IMR-90 (cell line): ENCODE data around the gene BGN. TPM values are rescaled to one million over a fixed set of nuclear protein-coding genes. Genes with fewer than 3 reads are reported as not detected.

ENCODE experiments used
- ATAC-seq: fragments of 200-7000 bp; cut with Tn5 transposase; 2 replicates; pipeline ENCODE4 v1.9.1; 2020; ENCODE audit warnings: low read depth, mild to moderate bottlenecking, moderate library complexity
- BruUV-seq: library from RNA; stranded (reverse); fragments of 400-500 nt; replicated peaks from 2 replicates; lab custom pipeline; 2021; lab: Mats Ljungman, UMichigan
- CTCF ChIA-PET: fragments of 300-600 bp; formaldehyde crosslinking; extraction: SDS; loops from one replicate; lab custom pipeline; 2021; ENCODE audit warnings: antibody characterized with exemption; lab: Yijun Ruan, JAX
- POLR2A ChIA-PET: fragments of 300-600 bp; sonication (Branson Sonifier 250); formaldehyde crosslinking; loops from one replicate; lab custom pipeline; 2022; ENCODE audit warnings: antibody characterized with exemption; ENCODE audit not compliant: unreplicated experiment; lab: Charles Lee
- DNase-seq: peaks from one replicate; pipeline ENCODE4 v3.0.0; 2013
- H2AFZ ChIP-seq: replicated peaks from 2 replicates; pipeline ENCODE3; 2013; ENCODE audit warnings: low read length, mild to moderate bottlenecking; ENCODE audit not compliant: poor library complexity
- H2AK5ac ChIP-seq: 2 replicates; pipeline ENCODE4 v1.6.1; 2013; ENCODE audit warnings: low read depth, low read length, inconsistent platforms
- H2AK9ac ChIP-seq: replicated peaks from 2 replicates; pipeline ENCODE3; 2013; ENCODE audit warnings: mild to moderate bottlenecking, low read depth, low read length, moderate library complexity; ENCODE audit not compliant: poor library complexity
- H2BK120ac ChIP-seq: 2 replicates; pipeline ENCODE4 v1.6.1; 2013; ENCODE audit warnings: low read depth, low read length, inconsistent platforms
- H2BK15ac ChIP-seq: 3 replicates; pipeline ENCODE4 v1.6.1; 2013; ENCODE audit warnings: low read depth, low read length, inconsistent platforms
- H2BK20ac ChIP-seq: 2 replicates; pipeline ENCODE4 v1.6.1; 2013; ENCODE audit warnings: low read depth, mild to moderate bottlenecking, inconsistent platforms, low read length, moderate library complexity
- H2BK5ac ChIP-seq: 2 replicates; pipeline ENCODE4 v1.6.1; 2013; ENCODE audit warnings: mild to moderate bottlenecking, low read depth, low read length, inconsistent platforms; ENCODE audit not compliant: poor library complexity, severe bottlenecking
- H3K14ac ChIP-seq: replicated peaks from 2 replicates; pipeline ENCODE4 v1.6.1; 2013; ENCODE audit warnings: low read depth, low read length, inconsistent platforms
- H3K18ac ChIP-seq: 2 replicates; pipeline ENCODE4 v1.6.1; 2013; ENCODE audit warnings: low read depth, low read length, control low read depth
- H3K23ac ChIP-seq: 2 replicates; pipeline ENCODE4 v1.6.1; 2013; ENCODE audit warnings: low read depth, low read length, inconsistent platforms
- H3K27ac ChIP-seq: 2 replicates; pipeline ENCODE4 v1.5.1; 2013; ENCODE audit warnings: mild to moderate bottlenecking, control low read depth, low read length; ENCODE audit not compliant: insufficient read depth
- H3K27me3 ChIP-seq: 2 replicates; pipeline ENCODE4 v1.6.1; 2013; ENCODE audit warnings: low read length; ENCODE audit not compliant: control insufficient read depth, insufficient read depth
- H3K36me3 ChIP-seq: 2 replicates; pipeline ENCODE4 v1.6.1; 2013; ENCODE audit warnings: low read length, mixed read lengths; ENCODE audit not compliant: control insufficient read depth, insufficient read depth
- H3K4ac ChIP-seq: 2 replicates; pipeline ENCODE4 v1.6.1; 2013; ENCODE audit warnings: low read depth, low read length, inconsistent platforms
- H3K4me1 ChIP-seq: 2 replicates; pipeline ENCODE4 v1.6.1; 2013; ENCODE audit warnings: low read length, mixed read lengths; ENCODE audit not compliant: control insufficient read depth, insufficient read depth
- H3K4me2 ChIP-seq: 2 replicates; pipeline ENCODE4 v1.6.1; 2013; ENCODE audit warnings: low read depth, mild to moderate bottlenecking, control low read depth, low read length, moderate library complexity
- H3K4me3 ChIP-seq: 2 replicates; pipeline ENCODE4 v1.5.1; 2013; ENCODE audit warnings: low read depth, mild to moderate bottlenecking, control low read depth, low read length, moderate library complexity; ENCODE audit not compliant: insufficient read depth
- H3K56ac ChIP-seq: 2 replicates; pipeline ENCODE4 v1.6.1; 2013; ENCODE audit warnings: low read length, inconsistent platforms; ENCODE audit not compliant: insufficient read depth; ENCODE audit errors: extremely low read depth
- H3K79me1 ChIP-seq, 2 experiments: 2 replicates each; pipeline ENCODE4 v1.6.1; 2013; ENCODE audit warnings: low read length in 2 of 2, inconsistent platforms in 1 of 2, low read depth in 1 of 2
- H3K9ac ChIP-seq: 2 replicates; pipeline ENCODE4 v1.6.1; 2013; ENCODE audit warnings: low read depth, low read length, control low read depth
- H3K9me1 ChIP-seq: 2 replicates; pipeline ENCODE4 v1.6.1; 2013; ENCODE audit warnings: low read length, inconsistent platforms; ENCODE audit not compliant: insufficient read depth
- H3K9me3 ChIP-seq: 2 replicates; pipeline ENCODE4 v1.6.1; 2013; ENCODE audit warnings: low read length; ENCODE audit not compliant: control insufficient read depth, insufficient read depth
- H4K20me1 ChIP-seq: 2 replicates; pipeline ENCODE4 v1.6.1; 2013; ENCODE audit warnings: low read length, inconsistent platforms; ENCODE audit not compliant: insufficient read depth
- H4K5ac ChIP-seq: 2 replicates; pipeline ENCODE4 v1.6.1; 2013; ENCODE audit warnings: mild to moderate bottlenecking, low read depth, low read length, control low read depth
- H4K8ac ChIP-seq, 2 experiments: 2 replicates each; pipeline ENCODE4 v1.6.1; 2013; ENCODE audit warnings: low read depth in 2 of 2, low read length in 2 of 2, control low read depth in 1 of 2, inconsistent platforms in 1 of 2
- H4K91ac ChIP-seq: 2 replicates; pipeline ENCODE4 v1.6.1; 2013; ENCODE audit warnings: low read depth, low read length, inconsistent platforms; ENCODE audit not compliant: insufficient read depth
- BHLHE40 ChIP-seq: fragments of 150-350 bp; IDR thresholded peaks from 2 replicates; pipeline ENCODE4 v1.6.1; 2016; ENCODE audit warnings: mild to moderate bottlenecking, low read depth, low read length
- CEBPB ChIP-seq: IDR thresholded peaks from 2 replicates; pipeline ENCODE4 v1.6.1; 2012; ENCODE audit warnings: low read depth, low read length, improper control_type of control experiment
- CHD1 ChIP-seq: IDR thresholded peaks from 2 replicates; pipeline ENCODE4 v1.6.1; 2012; ENCODE audit warnings: low read depth, low read length, improper control_type of control experiment
- CTCF ChIP-seq: conservative IDR thresholded peaks from 2 replicates; pipeline ENCODE4 v1.5.1; 2012; ENCODE audit warnings: mild to moderate bottlenecking, low read depth, low read length, improper control_type of control experiment
- ELK1 ChIP-seq: fragments of 150-350 bp; IDR thresholded peaks from 2 replicates; pipeline ENCODE4 v1.6.1; 2016; ENCODE audit warnings: low read depth, mild to moderate bottlenecking, low read length, moderate library complexity, borderline replicate concordance
- FOS ChIP-seq: fragments of 150-350 bp; IDR thresholded peaks from 2 replicates; pipeline ENCODE4 v1.6.1; 2016; ENCODE audit warnings: low read depth, low read length
- MAFK ChIP-seq: IDR thresholded peaks from 2 replicates; pipeline ENCODE4 v1.6.1; 2012; ENCODE audit warnings: low read depth, low read length, improper control_type of control experiment
- MAZ ChIP-seq: IDR thresholded peaks from 2 replicates; pipeline ENCODE4 v1.6.1; 2012; ENCODE audit warnings: low read depth, mild to moderate bottlenecking, low read length, improper control_type of control experiment, moderate library complexity, borderline replicate concordance
- MXI1 ChIP-seq: IDR thresholded peaks from 2 replicates; pipeline ENCODE4 v1.6.1; 2012; ENCODE audit warnings: low read depth, mild to moderate bottlenecking, low read length, moderate library complexity, borderline replicate concordance
- NFE2L2 ChIP-seq: fragments of 150-350 bp; IDR thresholded peaks from 2 replicates; pipeline ENCODE4 v1.6.1; 2016; ENCODE audit warnings: low read depth, mild to moderate bottlenecking, low read length
- POLR2A ChIP-seq: IDR thresholded peaks from 2 replicates; pipeline ENCODE4 v1.6.1; 2012; ENCODE audit warnings: mild to moderate bottlenecking, low read depth, low read length
- RAD21 ChIP-seq: IDR thresholded peaks from 2 replicates; pipeline ENCODE4 v1.6.1; 2012; ENCODE audit warnings: low read length, improper control_type of control experiment
- RCOR1 ChIP-seq: IDR thresholded peaks from 2 replicates; pipeline ENCODE4 v1.6.1; 2012; ENCODE audit warnings: mild to moderate bottlenecking, low read length, improper control_type of control experiment; ENCODE audit not compliant: insufficient replicate concordance
- RFX5 ChIP-seq: IDR thresholded peaks from 2 replicates; pipeline ENCODE4 v1.8.0; 2012; ENCODE audit warnings: low read depth, mild to moderate bottlenecking, low read length, moderate library complexity
- SMC3 ChIP-seq: fragments of 150-350 bp; IDR thresholded peaks from 2 replicates; pipeline ENCODE4 v1.6.1; 2016; ENCODE audit warnings: low read depth, mild to moderate bottlenecking, antibody characterized with exemption, low read length, moderate library complexity
- USF2 ChIP-seq: fragments of 150-350 bp; IDR thresholded peaks from 2 replicates; pipeline ENCODE4 v1.6.1; 2017; ENCODE audit warnings: mild to moderate bottlenecking, antibody characterized with exemption, low read length, low read depth
- WGBS, 2 experiments: methylation state at CpG; one replicate each; pipeline versions ENCODE4 v1.1.5 to v1.1.7; 2013; ENCODE audit warnings: missing lambda C conversion rate in 2 of 2; ENCODE audit not compliant: insufficient read length in 1 of 2; ENCODE audit errors: extremely low coverage in 2 of 2; 5-methylcytosine and 5-hydroxymethylcytosine counted together
- dilution Hi-C: fragments of 300-500 bp; cut with HindIII; formaldehyde crosslinking; loops from one replicate; pipeline ENCODE4 v1.14.3; 2018; ENCODE audit warnings: low sequenced_read_pairs; ENCODE audit not compliant: unreplicated experiment
- in situ Hi-C: fragments of 300-500 bp; cut with MboI; formaldehyde crosslinking; loops from 3 replicates; pipeline ENCODE4 v1.14.3; 2019; ENCODE audit warnings: low sequenced_read_pairs, inconsistent platforms, mixed read lengths
- intact Hi-C: fragments of 100-400 bp; cut with micrococcal nuclease; formaldehyde crosslinking; loops from 2 replicates; pipeline ENCODE4 v1.10.0; 2022
- polyA plus RNA-seq, 3 experiments: library from polyadenylated mRNA; depleted of rRNA; stranded (reverse); fragments of >200 nt; gene quantifications; 2 replicates each; pipeline ENCODE4 v1.2.3, GENCODE V29; 2012; ENCODE audit warnings: low replicate concordance in 1 of 3
- total RNA-seq: library from RNA; depleted of rRNA; stranded (reverse); fragments of >200 nt; gene quantifications from 2 replicates; pipeline ENCODE4 v1.2.3, GENCODE V29; 2012

BGN gene
- total and polyA plus RNA-seq, 2 of the 4 experiments (the other 2 are of a cell fraction): 11.3 to 298 TPM

- in situ Hi-C loops (no loop called here), intact Hi-C loops (no loop called here), dilution Hi-C loops (no loop called here)
- H3K56ac ChIP-seq: no peak overlapping the region
- H3K4me1 ChIP-seq: no peaks in the 10 kb centered on the region
- H3K14ac ChIP-seq: no peak overlapping the region
- H2BK5ac ChIP-seq: no peak overlapping the region
- H3K9ac ChIP-seq: no peak overlapping the region
- no peak for DNase-seq
- H3K36me3 ChIP-seq: peaks cover under 1% of the 10 kb centered on the region; the same call in 1 of the 2 replicates
- H3K79me1 ChIP-seq: no peaks in the 10 kb centered on the region
- ChIA-PET POLR2A (no interaction called here), CTCF (no interaction called here)
- no peak overlapping the region for H3K18ac ChIP-seq
- no peak overlapping the region for H2AFZ ChIP-seq
- no peak overlapping the region for H2BK20ac ChIP-seq
- no peaks in the 10 kb centered on the region; the same call in 1 of the 2 replicates for H3K27me3 ChIP-seq
- no peak overlapping the region for H4K8ac ChIP-seq
- WGBS, 2 experiments: 82% methylated on average over 9 of the region's 14 CpGs; no CpG with 5 or more reads in 1 of the 2 experiments
- no peak overlapping the region for H4K91ac ChIP-seq
- no peak for TF ChIP-seq ELK1
- TF ChIP-seq RCOR1: no peak
- no peak for TF ChIP-seq FOS
- TF ChIP-seq CHD1: no peak
- no peak for TF ChIP-seq RFX5
- TF ChIP-seq CTCF: no peak
- TF ChIP-seq RAD21: no peak
- TF ChIP-seq MAZ: no peak
- TF ChIP-seq USF2: no peak
- TF ChIP-seq BHLHE40: no peak
- no peak for TF ChIP-seq SMC3
- no peak for TF ChIP-seq MXI1
- no peak for TF ChIP-seq NFE2L2
- TF ChIP-seq MAFK: no peak
- no peak for TF ChIP-seq CEBPB
- no peak for TF ChIP-seq POLR2A
- no TSS peak for BruUV-seq
- H2AK5ac ChIP-seq: no peak overlapping the region
- no peak overlapping the region for H3K4me3 ChIP-seq
- no peak overlapping the region for H3K4me2 ChIP-seq
- no peak overlapping the region for H2BK120ac ChIP-seq
- no peak overlapping the region for H2BK15ac ChIP-seq
- H3K9me1 ChIP-seq: no peaks in the 10 kb centered on the region; the same call in 1 of the 2 replicates
- no peak for ATAC-seq
- H4K5ac ChIP-seq: no peak overlapping the region
- no peak overlapping the region for H2AK9ac ChIP-seq
- no peaks in the 10 kb centered on the region for H3K9me3 ChIP-seq
- no peak overlapping the region for H3K4ac ChIP-seq
- no peak overlapping the region for H3K23ac ChIP-seq
- H3K27ac ChIP-seq: no peak overlapping the region
- H4K20me1 ChIP-seq: no peaks in the 10 kb centered on the region
Measured at GRCh38 chrX:153509592-153509991, 14.8 kb downstream of the BGN start.
